Prostate gland (tissue), 2 donors: ENCODE measurements around the gene SMURF2. TPM values are rescaled to one million over a fixed set of nuclear protein-coding genes. Genes with fewer than 3 reads are reported as not detected.

Source experiments
- DNase-seq: peaks from one replicate; pipeline ENCODE4 v3.0.0-alpha.2; 2019; ENCODE audit warnings: low spot score
- H3K27ac ChIP-seq, 2 donors: fragments of 200-600 bp; sonication (generic); 2 replicates each; pipeline ENCODE4 v1.5.1; 2017 to 2019
- H3K27me3 ChIP-seq: fragments of 200-600 bp; sonication (generic); replicated peaks from 2 replicates; pipeline ENCODE4 v1.5.1; 2019; ENCODE audit not compliant: insufficient read depth
- H3K36me3 ChIP-seq, 2 donors: fragments of 200-600 bp; sonication (generic); 1 replicate in 1 of 2; 2 replicates in 1 of 2; pipeline versions ENCODE4 v1.5.1 to v1.8.1; 2017 to 2019
- H3K4me1 ChIP-seq: fragments of 200-600 bp; sonication (generic); replicated peaks from 2 replicates; pipeline ENCODE4 v1.5.1; 2019
- H3K4me3 ChIP-seq, 2 donors: fragments of 200-600 bp; sonication (generic); 2 replicates each; pipeline ENCODE4 v1.5.1; 2017 to 2019
- H3K9me3 ChIP-seq: fragments of 200-600 bp; sonication (generic); 2 replicates; pipeline ENCODE4 v1.5.1; 2017
- POLR2A ChIP-seq: fragments of 450-650 bp; IDR thresholded peaks from one replicate; pipeline ENCODE4 v1.6.1; 2016; ENCODE audit warnings: antibody characterized with exemption, mild to moderate bottlenecking
- POLR2AphosphoS5 ChIP-seq: sonication (generic); formaldehyde crosslinking; IDR thresholded peaks from one replicate; pipeline ENCODE4 v1.6.1; 2017; ENCODE audit warnings: antibody characterized with exemption
- WGBS: methylation state at CpG from one replicate; pipeline ENCODE4 v1.1.5; 2018; 5-methylcytosine and 5-hydroxymethylcytosine counted together
- intact Hi-C: fragments of 100-400 bp; cut with DNase I; formaldehyde crosslinking; loops from one replicate; pipeline ENCODE4 v1.14.2; 2022
- total RNA-seq, 2 donors: library from RNA; depleted of rRNA; stranded (reverse); fragments of >200 nt; gene quantifications; one replicate each; pipeline ENCODE4 v1.1.0, GENCODE V29; 2016
- TF ChIP-seq, protein P1 (sequence below), 4 experiments: fragments of 200-600 bp in 2 of 4; fragments of 450-650 bp in 2 of 4; sonication (generic) in 2 of 4; IDR thresholded peaks; 1 replicate in 3 of 4; 2 replicates in 1 of 4; pipeline ENCODE4 v1.5.1; 2016 to 2019; ENCODE audit warnings: antibody characterized with exemption in 4 of 4, mild to moderate bottlenecking in 2 of 4, moderate library complexity in 2 of 4

SMURF2 gene
- total RNA-seq, 2 donors from 2014 or later = 21.5 to 29.1 TPM

DNA sequence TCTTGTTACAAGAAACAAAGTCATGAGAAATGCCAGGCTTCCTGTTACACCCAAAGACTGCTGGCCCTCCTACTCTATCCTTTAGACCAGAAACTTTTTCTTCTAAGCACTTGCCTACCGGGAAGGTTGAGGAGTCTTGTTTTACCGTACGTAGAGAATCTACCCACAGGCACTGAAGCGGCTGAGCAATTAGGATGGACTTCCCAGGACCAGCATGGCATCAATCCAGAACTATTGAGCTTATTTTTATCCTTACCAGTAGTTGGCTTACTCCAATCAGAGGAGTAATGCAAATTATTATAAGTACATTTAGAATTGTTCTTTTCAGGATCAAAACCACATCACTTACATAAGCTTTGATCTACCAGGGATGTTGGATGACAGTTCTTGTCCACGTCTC, 129.7 kb downstream of the SMURF2 start:
- 90% methylated on average over 5 of the region's 5 CpGs for WGBS
- TF ChIP-seq POLR2AphosphoS5 = no peak
- no peak for TF ChIP-seq POLR2A
- TF ChIP-seq, protein P1, sequence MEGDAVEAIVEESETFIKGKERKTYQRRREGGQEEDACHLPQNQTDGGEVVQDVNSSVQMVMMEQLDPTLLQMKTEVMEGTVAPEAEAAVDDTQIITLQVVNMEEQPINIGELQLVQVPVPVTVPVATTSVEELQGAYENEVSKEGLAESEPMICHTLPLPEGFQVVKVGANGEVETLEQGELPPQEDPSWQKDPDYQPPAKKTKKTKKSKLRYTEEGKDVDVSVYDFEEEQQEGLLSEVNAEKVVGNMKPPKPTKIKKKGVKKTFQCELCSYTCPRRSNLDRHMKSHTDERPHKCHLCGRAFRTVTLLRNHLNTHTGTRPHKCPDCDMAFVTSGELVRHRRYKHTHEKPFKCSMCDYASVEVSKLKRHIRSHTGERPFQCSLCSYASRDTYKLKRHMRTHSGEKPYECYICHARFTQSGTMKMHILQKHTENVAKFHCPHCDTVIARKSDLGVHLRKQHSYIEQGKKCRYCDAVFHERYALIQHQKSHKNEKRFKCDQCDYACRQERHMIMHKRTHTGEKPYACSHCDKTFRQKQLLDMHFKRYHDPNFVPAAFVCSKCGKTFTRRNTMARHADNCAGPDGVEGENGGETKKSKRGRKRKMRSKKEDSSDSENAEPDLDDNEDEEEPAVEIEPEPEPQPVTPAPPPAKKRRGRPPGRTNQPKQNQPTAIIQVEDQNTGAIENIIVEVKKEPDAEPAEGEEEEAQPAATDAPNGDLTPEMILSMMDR (IDR thresholded peaks at IDR 0.05) = no peak
- DNase-seq = no peak
- intact Hi-C loops = no loop called here
- Histone ChIP-seq H3K36me3 (peaks cover 7 to 10% of the 10 kb centered on the region in 2 donors), H3K4me3 (no peak overlapping the region), H3K27me3 (no peaks in the 10 kb centered on the region), H3K4me1 (peaks cover 10% of the 10 kb centered on the region), H3K9me3 (no peaks in the 10 kb centered on the region), H3K27ac (no peak overlapping the region)

DNA sequence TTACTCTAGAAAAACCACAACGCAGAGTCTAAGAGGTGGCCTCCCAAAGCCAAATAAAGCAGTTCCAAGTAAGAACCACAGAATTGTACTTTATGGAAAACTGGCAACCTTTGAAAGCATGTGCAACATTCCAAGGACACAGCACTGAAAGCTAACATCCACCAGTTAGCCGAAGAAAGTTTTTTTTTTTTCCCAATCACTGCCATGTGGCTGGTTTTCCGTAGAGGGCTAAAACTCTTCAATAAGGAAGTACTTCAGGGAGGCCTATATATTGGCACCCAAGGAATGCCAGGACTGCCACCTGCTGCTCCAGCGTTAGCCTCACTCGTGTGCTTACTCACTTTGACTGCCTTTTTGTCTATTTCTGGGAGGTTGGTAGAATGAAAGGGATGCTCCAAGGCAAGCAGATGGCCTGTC, 130.1 kb downstream of the SMURF2 start:
- intact Hi-C loops = no loop called here
- Histone ChIP-seq H3K4me3 (no peak overlapping the region), H3K27ac (no peak overlapping the region), H3K9me3 (no peaks in the 10 kb centered on the region), H3K27me3 (no peaks in the 10 kb centered on the region), H3K4me1 (peaks cover 7% of the 10 kb centered on the region), H3K36me3 (peaks cover 7 to 10% of the 10 kb centered on the region in 2 donors)
- no peak for DNase-seq
- 75% methylated on average over 5 of the region's 5 CpGs for WGBS
- TF ChIP-seq POLR2A (no peak), POLR2AphosphoS5 (no peak)
- TF ChIP-seq, protein P1 (IDR thresholded peaks at IDR 0.05) = no peak

DNA sequence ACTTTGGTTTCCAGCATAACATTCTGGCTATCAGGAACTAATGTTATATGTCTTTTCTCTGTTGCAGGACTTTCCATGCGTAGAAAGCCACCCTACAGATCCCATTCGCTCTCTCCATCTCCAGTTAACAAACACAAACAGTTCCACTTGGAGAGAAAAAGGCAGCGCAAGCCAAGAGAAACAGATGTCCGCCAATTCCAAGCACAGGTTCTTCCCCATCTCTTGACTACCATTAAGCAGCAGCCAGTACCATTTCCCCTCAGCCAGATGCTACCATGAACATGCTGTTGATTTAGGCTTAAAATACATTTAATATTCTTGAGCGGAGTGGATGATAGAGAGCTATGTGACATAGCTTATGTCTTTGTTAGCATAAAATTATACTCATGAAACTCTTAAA, 132.9 kb downstream of the SMURF2 start:
- no peak for TF ChIP-seq POLR2A
- no peak for TF ChIP-seq POLR2AphosphoS5
- TF ChIP-seq, protein P1 (IDR thresholded peaks at IDR 0.05) = no peak
- no peak overlapping the region for H3K4me3 ChIP-seq
- H3K36me3 ChIP-seq = peaks cover 14% of the 10 kb centered on the region in 2 donors
- no peak for DNase-seq
- intact Hi-C loops = no loop called here
- no peaks in the 10 kb centered on the region for H3K27me3 ChIP-seq
- no peaks in the 10 kb centered on the region for H3K9me3 ChIP-seq
- no peak overlapping the region for H3K27ac ChIP-seq
- WGBS = 94% methylated on average over 5 of the region's 5 CpGs
- no peaks in the 10 kb centered on the region for H3K4me1 ChIP-seq

DNA sequence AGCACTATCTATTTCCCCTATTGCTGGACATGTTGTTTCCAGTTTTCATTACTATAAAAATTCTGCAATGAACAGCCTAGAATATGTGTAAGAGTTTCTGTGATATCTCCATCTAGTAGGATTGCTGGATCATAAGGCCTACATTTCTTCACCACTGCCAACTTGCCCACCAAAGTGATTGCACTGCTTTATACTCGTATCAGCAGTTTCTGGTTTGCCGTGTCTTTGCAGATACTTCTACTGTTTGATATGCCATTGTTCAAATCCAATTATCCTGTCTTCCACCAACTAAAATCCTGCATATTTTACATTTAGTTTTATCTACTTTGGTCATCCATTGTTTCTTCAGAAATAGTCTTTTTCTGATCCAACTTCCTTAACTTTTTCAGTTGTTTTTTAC, 134.2 kb downstream of the SMURF2 start:
- intact Hi-C loops = no loop called here
- H3K4me1 ChIP-seq = no peaks in the 10 kb centered on the region
- no peak for DNase-seq
- peaks cover 14% of the 10 kb centered on the region in 2 donors for H3K36me3 ChIP-seq
- WGBS = 82% methylated on average over 2 of the region's 2 CpGs
- TF ChIP-seq POLR2A (no peak), POLR2AphosphoS5 (no peak)
- TF ChIP-seq, protein P1 (IDR thresholded peaks at IDR 0.05) = no peak
- H3K4me3 ChIP-seq = no peak overlapping the region
- H3K9me3 ChIP-seq = no peaks in the 10 kb centered on the region
- no peaks in the 10 kb centered on the region for H3K27me3 ChIP-seq
- no peak overlapping the region for H3K27ac ChIP-seq

DNA sequence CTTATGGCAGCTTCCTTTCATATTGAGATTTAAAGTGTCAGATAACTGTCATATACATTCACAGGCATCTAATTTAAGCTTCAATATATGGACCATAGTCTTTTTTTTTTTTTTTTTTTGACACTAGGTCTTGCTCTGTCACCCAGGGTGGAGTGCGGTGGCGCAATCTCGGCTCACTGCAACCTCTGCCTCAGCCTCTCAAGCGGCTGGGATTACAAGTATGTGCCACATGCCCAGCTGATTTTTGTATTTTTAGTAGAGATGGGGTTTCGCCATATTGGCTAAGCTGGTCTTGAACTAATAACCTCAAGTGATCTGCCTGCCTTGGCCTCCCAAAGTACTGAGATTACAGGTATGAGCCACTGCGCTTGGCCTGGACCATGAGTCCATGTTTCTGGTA, 141.7 kb downstream of the SMURF2 start:
- H3K9me3 ChIP-seq = no peaks in the 10 kb centered on the region
- no peak for TF ChIP-seq POLR2AphosphoS5
- TF ChIP-seq, protein P1 (IDR thresholded peaks at IDR 0.05) = no peak
- no peak for TF ChIP-seq POLR2A
- 95% methylated on average over 6 of the region's 6 CpGs for WGBS
- no peaks in the 10 kb centered on the region for H3K4me1 ChIP-seq
- DNase-seq = no peak
- H3K27me3 ChIP-seq = no peaks in the 10 kb centered on the region
- H3K36me3 ChIP-seq = peaks cover 0 to under 1% of the 10 kb centered on the region in 2 donors
- intact Hi-C loops = no loop called here
- no peak overlapping the region for H3K4me3 ChIP-seq
- no peak overlapping the region for H3K27ac ChIP-seq
